AG09319 (cell line): ENCODE data around the gene CDK18.

Source experiments
- DNase-seq: peaks from one replicate; pipeline ENCODE4 v3.0.0-alpha.2; 2010; ENCODE audit warnings: low read depth; ENCODE audit errors: extremely low read depth
- CTCF ChIP-seq: IDR thresholded peaks from 2 replicates; pipeline ENCODE4 v1.5.1; 2011; ENCODE audit warnings: low read depth, mild to moderate bottlenecking, inconsistent platforms, low read length, moderate library complexity

The CDK18 gene

GRCh38 chr1:205525495-205526285, 21.2 kb downstream of the CDK18 start:
- DNase-seq = no peak
- TF ChIP-seq CTCF = no peak

GRCh38 chr1:205526431-205526830, 22.0 kb downstream of the CDK18 start:
- no peak for DNase-seq
- TF ChIP-seq CTCF = no peak

GRCh38 chr1:205527931-205528330, 23.5 kb downstream of the CDK18 start:
- no peak for TF ChIP-seq CTCF
- DNase-seq = no peak

GRCh38 chr1:205528446-205528886, 24.0 kb downstream of the CDK18 start:
- no peak for TF ChIP-seq CTCF
- DNase-seq = no peak

- peak; percentile 89 for TF ChIP-seq CTCF
- peak; percentile 4 for DNase-seq
These were observed 24.7 kb downstream of the CDK18 start for GRCh38 chr1:205528887-205529825.

- TF ChIP-seq CTCF = no peak
- no peak for DNase-seq
These were observed 25.6 kb downstream of the CDK18 start for GRCh38 chr1:205530116-205530515.
